GM10266 (cell line): ENCODE results near the gene TRMT2A.

Experiments used
- DNase-seq: peaks from one replicate; pipeline ENCODE4 v3.0.0; 2012; ENCODE audit errors: extremely low spot score
- CTCF ChIP-seq: IDR thresholded peaks from 2 replicates; pipeline ENCODE4 v1.5.1; 2012; ENCODE audit warnings: mild to moderate bottlenecking, low read depth; ENCODE audit not compliant: control insufficient read depth, insufficient read depth; ENCODE audit errors: missing control alignments

The TRMT2A gene

GRCh38 chr22:20159076-20159475 is 42.0 kb upstream of the TRMT2A start:
- DNase-seq = no peak

DNA sequence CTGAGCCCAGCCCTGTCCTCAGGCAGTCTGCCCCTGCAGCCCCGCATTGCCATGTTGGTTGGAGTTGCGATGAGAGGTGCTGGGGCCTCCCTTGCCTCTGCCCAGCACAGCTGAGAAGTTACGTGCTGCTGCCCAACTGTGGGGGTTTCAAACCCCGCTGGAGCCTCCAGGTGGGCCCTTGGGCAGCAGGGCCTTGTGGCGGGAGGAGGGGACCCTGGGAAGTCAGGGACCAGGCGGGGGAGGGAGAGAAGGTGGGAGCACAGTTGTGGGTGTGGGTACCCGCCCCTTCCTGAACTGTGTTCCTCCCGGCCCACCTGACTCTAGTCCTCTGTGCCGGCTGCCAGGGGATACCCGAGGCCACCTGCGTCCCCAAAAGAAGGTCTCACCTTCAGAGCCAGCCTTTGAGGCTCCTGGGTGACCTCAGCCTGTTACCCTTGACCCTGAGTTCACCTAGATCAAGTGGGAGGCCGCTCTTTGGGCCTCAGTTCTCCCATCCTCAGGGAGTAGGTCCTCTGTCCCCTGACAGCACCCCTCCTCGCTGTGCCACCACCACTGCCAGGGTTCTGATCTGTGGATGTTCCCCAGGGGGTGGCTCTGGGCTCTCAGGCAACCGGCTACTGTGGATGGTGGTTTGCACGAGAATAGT is 41.5 kb upstream of the TRMT2A start:
- no peak for TF ChIP-seq CTCF
- DNase-seq = no peak

More at GRCh38 chr22:20159076-20159475, 42.0 kb upstream of the TRMT2A start:
- TF ChIP-seq CTCF = no peak

DNA sequence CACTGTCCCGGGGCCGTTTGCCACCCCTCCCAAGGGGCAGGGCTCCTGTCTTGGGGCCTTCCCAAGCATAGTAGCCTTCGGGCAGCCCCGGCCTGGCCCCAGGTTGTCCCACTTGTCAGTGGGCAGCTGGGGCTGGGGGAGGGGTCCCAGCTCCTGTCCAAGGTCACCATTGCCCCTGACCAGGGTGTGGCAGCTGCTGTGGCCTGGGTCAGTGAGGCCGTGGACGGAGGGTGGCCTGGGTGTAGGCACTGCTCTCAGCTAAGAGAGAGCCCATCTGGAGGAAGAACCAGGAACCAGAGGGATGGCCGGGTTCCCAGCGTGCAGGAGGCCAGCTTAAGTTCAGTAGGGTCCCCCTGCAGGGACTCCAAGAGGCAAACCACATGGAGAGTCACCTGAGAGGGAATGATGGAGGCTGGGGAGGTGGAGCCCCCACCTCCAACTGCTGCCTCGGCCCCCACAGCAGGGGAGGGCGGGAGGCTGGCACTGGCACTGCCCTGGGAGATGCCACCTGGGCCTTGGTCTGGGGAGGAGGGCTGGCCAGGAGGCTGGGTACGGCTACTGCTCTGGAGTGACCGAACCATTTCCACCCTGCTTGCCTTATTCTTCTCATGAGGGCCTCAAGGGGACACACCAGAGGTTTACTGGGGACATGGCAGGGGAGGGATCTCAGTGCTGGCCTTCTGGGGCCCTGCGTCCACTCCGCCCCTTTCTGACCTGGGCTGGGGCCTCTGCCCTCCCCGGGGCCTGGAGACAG is 40.6 kb upstream of the TRMT2A start:
- no peak for DNase-seq
- TF ChIP-seq CTCF = no peak

DNA sequence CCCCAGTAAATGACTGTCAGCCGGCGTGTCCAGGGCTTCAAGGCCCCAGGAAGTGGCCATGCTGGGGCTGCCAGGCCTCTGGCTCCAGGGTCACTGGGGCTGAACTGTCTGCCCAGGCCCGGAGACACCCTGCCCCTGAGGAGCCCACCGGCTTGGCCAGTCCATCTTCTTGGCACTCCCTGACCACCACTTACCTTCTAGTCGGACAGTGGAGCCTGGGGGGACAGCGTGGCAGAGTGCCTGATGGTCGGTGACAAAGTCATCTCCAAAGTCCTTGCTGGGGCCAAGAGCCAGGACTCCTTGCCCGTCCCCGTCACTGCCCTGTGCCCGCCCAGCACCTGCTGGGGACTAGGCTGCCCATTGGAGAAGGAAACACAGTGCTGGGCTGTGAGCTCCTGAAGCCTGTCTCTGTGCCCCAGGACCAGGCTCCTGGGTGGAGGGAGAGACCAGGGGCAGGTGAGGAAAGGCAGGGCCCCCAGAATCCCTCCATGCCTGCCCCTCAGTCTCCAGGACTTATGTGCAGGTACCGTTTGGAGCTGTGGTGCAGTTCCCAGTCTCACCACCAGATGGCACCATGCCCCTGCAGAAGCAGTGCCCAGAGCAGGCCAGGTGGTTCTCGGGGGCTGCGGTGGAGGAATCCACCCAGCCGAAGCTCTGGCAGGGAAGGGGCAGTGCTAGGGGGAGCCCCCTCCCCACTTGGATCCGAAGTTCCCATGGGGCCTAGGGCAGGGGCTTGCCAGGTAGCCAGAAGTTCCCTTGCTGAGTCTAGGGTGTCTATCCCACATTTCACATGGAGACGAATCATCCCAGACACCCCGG is 39.8 kb upstream of the TRMT2A start:
- peak; percentile 99 for TF ChIP-seq CTCF
- DNase-seq = peak; percentile 93

- no peak for DNase-seq
- TF ChIP-seq CTCF = no peak
Measured at GRCh38 chr22:20156042-20156389, 39.0 kb upstream of the TRMT2A start.

- no peak for DNase-seq
Measured at GRCh38 chr22:20155330-20156041, 38.5 kb upstream of the TRMT2A start.

More at GRCh38 chr22:20155330-20156041, 38.5 kb upstream of the TRMT2A start:
- no peak for TF ChIP-seq CTCF
